Thoracic aorta endothelial cell (primary cell): Measurements from ENCODE around the gene HYI. TPM values are rescaled to one million over a fixed set of nuclear protein-coding genes. Genes with fewer than 3 reads are reported as not detected.

Experiments used
- small RNA-seq: library from RNA; depleted of rRNA; stranded (forward); fragments of <200 nt; gene quantifications from one replicate; pipeline ENCODE3, GENCODE V24; 2012
- total RNA-seq: library from RNA; depleted of rRNA; stranded (reverse); fragments of >200 nt; gene quantifications from 2 replicates; pipeline ENCODE4 v1.2.3, GENCODE V29; 2012

The HYI gene
- total RNA-seq: 74.1 and 154 TPM in 2 replicates

GRCh38 chr1:43453442-43454269 is at the start of gene HYI:
Gene HYI, minus strand, starts transcription at chr1:43453931. Its CDS starts 138 bp downstream, at chr1:43453793.

Small RNAs within 50 kb of the gene (small RNA-seq; reads per million reads assigned to genes)
- not detected for gene MIR6735

Other genes with a start within 250 kb of the HYI start
- not detected in 2 replicates for gene TMEM125, start 183.9 kb downstream of the HYI start, total RNA-seq
- gene C1orf210, start 168.3 kb downstream of the HYI start, total RNA-seq: not detected in 2 replicates
- 436 and 472 TPM in 2 replicates for gene TIE1, start 152.9 kb downstream of the HYI start, total RNA-seq
- 0.07 TPM in 1 of 2 replicates, not detected in the other for gene MPL, start 116.1 kb downstream of the HYI start, total RNA-seq
- 95.6 and 147 TPM in 2 replicates for gene CDC20, start 95.0 kb downstream of the HYI start, total RNA-seq
- gene ELOVL1, start 85.9 kb downstream of the HYI start, total RNA-seq: 65.3 and 80.0 TPM in 2 replicates
- gene MED8, start 64.1 kb downstream of the HYI start, total RNA-seq: 41.1 and 46.1 TPM in 2 replicates
- gene SZT2, start 64.0 kb downstream of the HYI start, total RNA-seq: 31.6 and 38.9 TPM in 2 replicates
- gene PTPRF, start 77.0 kb upstream of the HYI start, total RNA-seq: 139 and 161 TPM in 2 replicates
- 41.1 and 52.8 TPM in 2 replicates for gene KDM4A, start 196.2 kb upstream of the HYI start, total RNA-seq